SJSA1 (cell line): ENCODE data around the gene F11R. TPM values are rescaled to one million over a fixed set of nuclear protein-coding genes. Genes with fewer than 3 reads are reported as not detected.
"Not testable (repeated sequence)": the region's sequence is repeated elsewhere in the genome, so short reads cannot be mapped to it uniquely, and the experiment has no call there.

Source experiments
- DNase-seq, 2 experiments: peaks; one replicate each; pipeline ENCODE4 v3.0.0-alpha.2; 2015 to 2020; ENCODE audit warnings: low spot score in 2 of 2, low read depth in 1 of 2
- H3K27ac ChIP-seq: fragments of 250-450 bp; sonication (Bioruptor Pico); 2 replicates; pipeline ENCODE4 v1.5.1; 2020; ENCODE audit warnings: mild to moderate bottlenecking, moderate library complexity
- H3K27me3 ChIP-seq: fragments of 250-450 bp; sonication (Bioruptor Pico); replicated peaks from 2 replicates; pipeline ENCODE4 v1.5.1; 2020; ENCODE audit warnings: mild to moderate bottlenecking, moderate library complexity
- H3K36me3 ChIP-seq: fragments of 250-450 bp; sonication (Bioruptor Pico); 2 replicates; pipeline ENCODE4 v1.5.1; 2020; ENCODE audit warnings: mild to moderate bottlenecking
- H3K4me1 ChIP-seq: fragments of 250-450 bp; sonication (Bioruptor Pico); replicated peaks from 2 replicates; pipeline ENCODE4 v1.6.1; 2021; ENCODE audit warnings: mild to moderate bottlenecking
- H3K4me3 ChIP-seq: fragments of 250-450 bp; sonication (Bioruptor Pico); 2 replicates; pipeline ENCODE4 v1.5.1; 2020; ENCODE audit warnings: mild to moderate bottlenecking
- H3K9me3 ChIP-seq: fragments of 250-450 bp; sonication (Bioruptor Pico); replicated peaks from 2 replicates; pipeline ENCODE4 v1.5.1; 2020; ENCODE audit warnings: mild to moderate bottlenecking
- total RNA-seq: library from RNA; depleted of rRNA; stranded (reverse); fragments of >200 nt; shearing (Covaris generic); gene quantifications from 2 replicates; pipeline ENCODE4 v1.2.3, GENCODE V29; 2014; rRNA removed

Gene F11R
- total RNA-seq, 1 experiment from 2014 or later: 3.2 TPM

DNA sequence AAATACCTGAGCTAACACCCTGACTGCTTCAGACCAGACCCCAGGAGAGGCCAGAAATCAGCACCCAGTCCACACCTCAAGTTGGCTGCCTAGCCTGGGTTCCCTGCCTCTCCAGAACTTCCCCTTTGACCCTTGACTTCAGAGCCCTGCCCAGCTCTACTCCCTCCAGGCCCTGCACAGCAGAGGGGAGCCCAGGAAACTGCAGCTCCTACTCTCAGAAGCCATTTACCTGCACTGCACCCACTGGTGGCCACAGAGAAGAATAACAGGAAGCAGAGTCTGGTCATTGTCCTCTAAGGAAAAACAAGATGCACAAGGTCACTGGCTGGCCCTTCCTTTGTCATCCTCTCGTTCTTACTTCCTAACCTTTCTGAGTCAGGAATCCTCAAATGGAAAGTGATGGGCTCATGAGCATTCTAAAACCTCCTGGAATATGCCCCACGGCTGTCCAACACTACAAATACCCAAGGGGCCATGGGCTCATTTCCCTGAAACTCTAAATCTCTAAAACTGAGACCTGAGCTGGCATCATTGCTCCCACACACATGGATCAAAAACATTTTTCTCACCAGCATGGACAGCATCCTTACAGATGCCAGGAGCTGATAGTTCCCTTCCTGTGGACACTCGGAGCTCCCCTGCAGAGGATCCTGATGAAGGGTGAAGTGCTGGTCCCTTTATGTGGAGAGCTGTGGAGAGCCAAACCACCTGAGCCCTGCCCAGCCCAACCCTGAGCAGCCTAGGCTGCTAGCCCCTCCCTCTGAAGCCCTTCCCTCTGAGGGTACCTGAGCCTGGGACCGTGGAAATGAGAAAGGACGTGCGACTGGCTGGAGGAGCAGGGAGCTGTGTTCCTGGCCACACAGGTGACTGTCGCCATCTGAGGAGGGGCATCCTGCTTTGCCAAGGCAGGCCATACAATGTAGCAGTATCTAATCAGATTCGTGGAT, 66.5 kb downstream of the F11R start, which contains the start of gene ITLN2:
ITLN2 (minus strand) TSS at position 652 of the 947 bp plus-strand sequence; CDS start at position 584, 68 bp downstream.
- no peaks in the 10 kb centered on the region for H3K4me1 ChIP-seq
- H3K27me3 ChIP-seq: no peaks in the 10 kb centered on the region
- DNase-seq: no peak

DNA sequence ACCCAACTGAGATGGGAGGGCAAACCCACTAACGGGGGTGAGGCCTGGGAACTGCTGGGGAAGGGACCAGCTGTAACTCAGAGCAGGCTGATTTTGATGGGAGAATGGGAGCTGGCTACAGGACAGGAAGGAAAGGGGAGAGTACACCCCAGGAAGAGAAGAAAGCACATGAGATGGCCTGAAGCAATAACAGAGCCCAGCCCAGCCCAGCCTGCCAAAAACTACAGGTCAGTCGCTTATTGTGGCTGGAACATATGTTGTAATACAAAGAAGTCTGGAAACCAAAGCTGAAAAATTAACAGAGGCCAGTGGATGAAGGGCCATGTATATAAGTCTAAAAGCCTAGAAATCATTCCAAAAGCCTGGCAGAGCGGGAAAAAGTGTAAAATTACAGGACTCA, 67.9 kb downstream of the F11R start:
- Histone ChIP-seq H3K36me3 (no peaks in the 10 kb centered on the region), H3K4me1 (no peaks in the 10 kb centered on the region), H3K27ac (no peak overlapping the region), H3K4me3 (no peak overlapping the region), H3K27me3 (no peaks in the 10 kb centered on the region), H3K9me3 (no peaks in the 10 kb centered on the region)
- no peak for DNase-seq

More for the DNA sequence above, 66.5 kb downstream of the F11R start, which contains the start of gene ITLN2:
- Histone ChIP-seq H3K9me3 (no peaks in the 10 kb centered on the region), H3K27ac (no peak within 1 kb of the TSS), H3K36me3 (no peaks in the 10 kb centered on the region), H3K4me3 (no peak within 1 kb of the TSS)

DNA sequence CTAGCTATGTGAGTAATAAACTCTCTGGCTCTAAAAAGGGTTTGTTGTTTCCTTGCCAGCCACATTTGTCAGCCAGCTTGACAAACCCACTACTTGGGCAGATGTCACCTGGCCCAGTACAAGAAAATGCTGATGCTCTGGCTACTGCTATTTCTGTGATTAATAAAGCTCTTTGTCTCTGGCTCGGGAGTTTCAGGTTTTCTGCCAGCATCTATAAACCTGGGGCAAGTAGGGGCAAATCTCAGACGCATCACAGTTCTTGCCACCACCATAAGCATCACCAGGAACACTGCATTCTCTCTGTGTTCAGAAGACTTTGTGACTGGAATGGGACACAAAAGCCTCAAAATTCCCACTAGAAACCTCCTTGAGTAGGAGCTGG, 68.8 kb downstream of the F11R start:
- Histone ChIP-seq H3K9me3 (no peaks in the 10 kb centered on the region), H3K4me3 (no peak overlapping the region), H3K27me3 (no peaks in the 10 kb centered on the region), H3K27ac (no peak overlapping the region), H3K36me3 (no peaks in the 10 kb centered on the region), H3K4me1 (no peaks in the 10 kb centered on the region)
- DNase-seq: no peak

DNA sequence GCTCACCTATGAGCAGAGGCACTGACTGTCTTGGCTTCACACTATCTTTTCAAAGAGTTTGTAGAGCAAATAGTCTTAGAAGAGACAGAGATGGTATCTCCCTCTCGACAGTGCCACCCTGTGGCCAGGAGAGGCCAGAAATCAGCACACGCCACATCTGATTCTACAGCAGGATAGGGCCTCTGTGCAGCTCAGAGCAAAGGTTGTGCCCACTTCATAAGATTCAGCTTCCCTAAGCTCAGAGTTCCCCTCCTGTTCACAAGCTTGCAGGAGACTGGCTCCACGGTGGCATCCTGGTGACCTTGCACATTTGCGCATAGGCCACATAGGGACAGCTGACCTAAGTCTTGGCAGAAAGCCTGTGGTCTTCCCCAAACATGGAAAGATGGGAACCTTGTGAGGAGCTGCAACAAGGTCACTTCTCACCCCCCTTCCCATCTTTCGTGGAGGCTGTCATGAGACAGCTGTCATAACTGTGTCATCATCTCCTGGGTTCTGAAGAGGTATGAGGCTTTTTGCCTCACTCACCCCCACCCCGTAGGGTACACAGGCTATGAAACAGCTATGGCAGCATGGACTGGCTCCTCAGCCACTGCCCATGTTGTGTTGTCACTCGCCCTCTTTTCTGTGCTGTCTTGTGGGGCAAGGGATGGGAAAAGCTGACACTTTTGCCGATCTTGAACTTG, 69.4 kb downstream of the F11R start:
- Histone ChIP-seq H3K4me3 (no peak overlapping the region), H3K27me3 (no peaks in the 10 kb centered on the region), H3K27ac (no peak overlapping the region), H3K4me1 (no peaks in the 10 kb centered on the region), H3K36me3 (no peaks in the 10 kb centered on the region), H3K9me3 (no peaks in the 10 kb centered on the region)
- peak in 1 of 2 experiments; percentile 38 for DNase-seq

GRCh38 chr1:160950657-160951056, 70.3 kb downstream of the F11R start:
- Histone ChIP-seq H3K4me1 (no peaks in the 10 kb centered on the region), H3K27ac (no peak overlapping the region), H3K36me3 (no peaks in the 10 kb centered on the region), H3K27me3 (no peaks in the 10 kb centered on the region), H3K9me3 (no peaks in the 10 kb centered on the region), H3K4me3 (no peak overlapping the region)
- DNase-seq: no peak

GRCh38 chr1:160949881-160950280, 71.1 kb downstream of the F11R start:
- Histone ChIP-seq H3K36me3 (no peaks in the 10 kb centered on the region), H3K9me3 (no peaks in the 10 kb centered on the region), H3K27ac (no peak overlapping the region), H3K4me1 (no peaks in the 10 kb centered on the region), H3K4me3 (no peak overlapping the region), H3K27me3 (no peaks in the 10 kb centered on the region)
- DNase-seq: no peak

- not testable (repeated sequence) for H3K4me3 ChIP-seq, H3K27ac ChIP-seq, H3K36me3 ChIP-seq, H3K9me3 ChIP-seq, H3K4me1 ChIP-seq, H3K27me3 ChIP-seq, DNase-seq
These were observed 71.6 kb downstream of the F11R start for GRCh38 chr1:160949216-160949880.

DNA sequence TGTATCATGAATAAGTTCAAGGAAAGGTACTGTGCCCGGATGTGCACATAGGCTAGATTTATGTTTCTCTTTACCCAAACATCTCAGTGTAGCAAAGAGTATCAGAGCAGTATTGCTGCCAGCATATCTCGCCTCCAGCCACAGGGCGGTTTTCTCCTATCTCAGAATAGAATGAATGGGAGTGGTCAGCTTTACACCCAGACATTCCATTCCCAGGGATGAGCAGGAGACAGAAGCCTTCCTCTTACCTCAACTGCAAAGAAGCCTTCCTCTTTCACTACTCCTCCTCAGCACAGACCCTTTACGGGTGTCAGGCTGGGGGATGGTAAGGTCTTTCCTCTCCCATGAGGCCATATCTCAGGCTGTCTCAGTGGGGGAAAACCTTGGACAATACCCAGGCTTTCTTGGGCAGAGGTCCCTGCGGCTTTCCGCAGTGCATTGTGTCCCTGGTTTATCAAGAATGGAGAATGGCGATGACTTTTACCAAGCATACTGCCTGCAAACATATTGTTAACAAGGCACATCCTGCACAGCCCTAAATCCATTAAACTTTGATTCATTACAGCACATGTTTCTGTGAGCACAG, 73.7 kb downstream of the F11R start:
- DNase-seq, H3K4me1 ChIP-seq, H3K27ac ChIP-seq, H3K4me3 ChIP-seq, H3K9me3 ChIP-seq, H3K36me3 ChIP-seq, H3K27me3 ChIP-seq: not testable (repeated sequence)

GRCh38 chr1:160945881-160946280, 75.1 kb downstream of the F11R start:
- not testable (repeated sequence) for H3K4me3 ChIP-seq, DNase-seq, H3K27ac ChIP-seq, H3K9me3 ChIP-seq, H3K4me1 ChIP-seq, H3K27me3 ChIP-seq, H3K36me3 ChIP-seq

Other genes starting within 250 kb of the F11R start
- not detected in 2 replicates for gene LY9, start 225.0 kb downstream of the F11R start, total RNA-seq
- not detected in 2 replicates for gene CD244, start 158.3 kb downstream of the F11R start, total RNA-seq
- gene ITLN1, start 136.0 kb downstream of the F11R start, total RNA-seq: not detected in 2 replicates
- gene ITLN2, start 66.3 kb downstream of the F11R start, total RNA-seq: not detected in 2 replicates
- 3.1 TPM in 1 of 2 replicates, not detected in the other for gene TSTD1, start 17.8 kb upstream of the F11R start, total RNA-seq
- 63.2 and 68.1 TPM in 2 replicates for gene USF1, start 24.8 kb upstream of the F11R start, total RNA-seq
- gene ARHGAP30, start 48.7 kb upstream of the F11R start, total RNA-seq: not detected in 2 replicates
- gene NECTIN4, start 68.4 kb upstream of the F11R start, total RNA-seq: 0.21 TPM in 1 of 2 replicates, not detected in the other
- gene KLHDC9, start 77.2 kb upstream of the F11R start, total RNA-seq: not detected in 2 replicates
- gene PFDN2, start 96.9 kb upstream of the F11R start, total RNA-seq: 116 and 194 TPM in 2 replicates
- 16.9 and 19.6 TPM in 2 replicates for gene NIT1, start 97.0 kb upstream of the F11R start, total RNA-seq
- gene DEDD, start 111.5 kb upstream of the F11R start, total RNA-seq: 16.9 and 26.3 TPM in 2 replicates
- 60.4 and 105 TPM in 2 replicates for gene UFC1, start 132.8 kb upstream of the F11R start, total RNA-seq
- 3.7 and 4.8 TPM in 2 replicates for gene USP21, start 138.3 kb upstream of the F11R start, total RNA-seq
- 8.9 and 27.7 TPM in 2 replicates for gene PPOX, start 145.3 kb upstream of the F11R start, total RNA-seq
- gene B4GALT3, start 156.4 kb upstream of the F11R start, total RNA-seq: 32.9 and 37.0 TPM in 2 replicates
- gene ADAMTS4, start 177.9 kb upstream of the F11R start, total RNA-seq: not detected in 2 replicates
- gene NDUFS2, start 181.2 kb upstream of the F11R start, total RNA-seq: 76.2 and 84.7 TPM in 2 replicates
- 1.1 TPM in 1 of 2 replicates, not detected in the other for gene FCER1G, start 194.1 kb upstream of the F11R start, total RNA-seq
- not detected in 2 replicates for gene APOA2, start 202.5 kb upstream of the F11R start, total RNA-seq
- gene TOMM40L, start 204.9 kb upstream of the F11R start, total RNA-seq: 8.4 and 9.4 TPM in 2 replicates
- not detected in 2 replicates for gene NR1I3, start 217.1 kb upstream of the F11R start, total RNA-seq
- not detected in 2 replicates for gene PCP4L1, start 237.6 kb upstream of the F11R start, total RNA-seq